Natural killer cell (primary cell): Measurements from ENCODE around the gene MCM6. TPM values are rescaled to one million over a fixed set of nuclear protein-coding genes. Genes with fewer than 3 reads are reported as not detected.
"Not testable (repeated sequence)": the region's sequence is repeated elsewhere in the genome, so short reads cannot be mapped to it uniquely, and the experiment has no call there.

Experiments
- ATAC-seq, 3 donors: fragments of 150-1000 bp in 2 of 3; fragments of 200-7000 bp in 1 of 3; cut with Tn5 transposase; 1 replicate in 1 of 3; 2 replicates in 2 of 3; pipeline ENCODE4 v1.10.0; 2021; ENCODE audit warnings: mild to moderate bottlenecking in 2 of 3, moderate library complexity in 2 of 3
- DNase-seq, 2 donors: peaks; one replicate each; pipeline versions ENCODE4 v3.0.0 to v3.0.0-alpha.2; 2013 to 2021; ENCODE audit warnings: mixed read lengths in 1 of 2
- H3K27ac ChIP-seq: one replicate; pipeline ENCODE4 v1.5.1; 2013; ENCODE audit warnings: mild to moderate bottlenecking, low read length
- H3K27me3 ChIP-seq: one replicate; pipeline ENCODE4 v1.6.1; 2013; ENCODE audit warnings: low read length; ENCODE audit not compliant: control insufficient read depth, insufficient read depth
- H3K36me3 ChIP-seq: one replicate; pipeline ENCODE4 v1.6.1; 2013; ENCODE audit warnings: low read length; ENCODE audit not compliant: control insufficient read depth, insufficient read depth
- H3K4me1 ChIP-seq: one replicate; pipeline ENCODE4 v1.6.1; 2013; ENCODE audit warnings: low read length; ENCODE audit not compliant: control insufficient read depth, insufficient read depth
- H3K4me3 ChIP-seq: one replicate; pipeline ENCODE4 v1.5.1; 2013; ENCODE audit warnings: low read length
- H3K9me3 ChIP-seq: one replicate; pipeline ENCODE4 v1.6.1; 2013; ENCODE audit warnings: low read length; ENCODE audit not compliant: control insufficient read depth, insufficient read depth
- H3K27ac Mint-ChIP-seq, 2 donors: one replicate each; pipeline ENCODE4 v1.8.0; 2022; ENCODE audit warnings: mild to moderate bottlenecking in 2 of 2, mixed read lengths in 2 of 2, moderate library complexity in 1 of 2
- H3K27me3 Mint-ChIP-seq, 2 donors: one replicate each; pipeline ENCODE4 v1.8.0; 2022; ENCODE audit warnings: low read depth in 2 of 2, mixed read lengths in 2 of 2
- H3K36me3 Mint-ChIP-seq: one replicate; pipeline ENCODE4 v1.8.0; 2022; ENCODE audit warnings: mixed read lengths
- H3K4me1 Mint-ChIP-seq, 2 donors: one replicate each; pipeline ENCODE4 v1.8.0; 2022; ENCODE audit warnings: mixed read lengths in 2 of 2
- H3K4me3 Mint-ChIP-seq: one replicate; pipeline ENCODE4 v1.8.0; 2022; ENCODE audit warnings: mild to moderate bottlenecking, moderate library complexity, mixed read lengths
- H3K9me3 Mint-ChIP-seq, 2 donors: one replicate each; pipeline ENCODE4 v1.8.0; 2022; ENCODE audit warnings: mixed read lengths in 2 of 2
- CTCF ChIP-seq: fragments of 200-600 bp; IDR thresholded peaks from one replicate; pipeline ENCODE4 v1.8.0; 2022; ENCODE audit warnings: antibody characterized with exemption
- WGBS: methylation state at CpG from one replicate; pipeline ENCODE4 v1.1.7; 2013; ENCODE audit warnings: missing lambda C conversion rate; ENCODE audit not compliant: insufficient coverage; 5-methylcytosine and 5-hydroxymethylcytosine counted together
- intact Hi-C: fragments of 100-400 bp; cut with micrococcal nuclease; formaldehyde crosslinking; loops from one replicate; pipeline ENCODE4 v1.14.2; 2022
- total RNA-seq, 4 donors: library from RNA; stranded (reverse); fragments of 120-200 nt in 1 of 4; gene quantifications; one replicate each; pipeline versions ENCODE4 v1.2.3 to v1.2.4, GENCODE V29; 2013 to 2022

MCM6 gene
- total RNA-seq, 3 donors from 2014 or later (not counting 1 experiment from before 2014, with no cell fraction given): 12.6 to 19.4 (median 15.9) TPM

- no peak overlapping the region for H3K4me3 Mint-ChIP-seq
- Histone ChIP-seq H3K27ac (no peak overlapping the region), H3K9me3 (peaks cover 14% of the 10 kb centered on the region), H3K4me1 (peaks cover 12% of the 10 kb centered on the region), H3K4me3 (no peak overlapping the region), H3K27me3 (no peaks in the 10 kb centered on the region), H3K36me3 (no peaks in the 10 kb centered on the region)
- peaks cover 0 to 2% of the 10 kb centered on the region in 2 donors for H3K9me3 Mint-ChIP-seq
- H3K27ac Mint-ChIP-seq: no peak overlapping the region
- intact Hi-C loops: loop anchor here (1.0 kb wide), 1 partner anchor 808 kb away; no protein-coding TSS in a partner anchor
- TF ChIP-seq CTCF: peak; percentile 85
- 56% methylated on average over 20 of the region's 22 CpGs for WGBS
- peak; percentile 72 to 89 for DNase-seq
- ATAC-seq: peak; percentile 88 to 90 (median 90)
- no peaks in the 10 kb centered on the region for H3K36me3 Mint-ChIP-seq
- H3K27me3 Mint-ChIP-seq: peaks cover 0 to 6% of the 10 kb centered on the region in 2 donors
- H3K4me1 Mint-ChIP-seq: peaks cover 5 to 14% of the 10 kb centered on the region in 2 donors
These were observed 78.6 kb downstream of the MCM6 start for GRCh38 chr2:135797497-135798274.

GRCh38 chr2:135796606-135797005 lies 79.6 kb downstream of the MCM6 start:
- Mint-ChIP-seq H3K27ac (no peak overlapping the region), H3K27me3 (peaks cover 0 to 6% of the 10 kb centered on the region in 2 donors), H3K4me3 (no peak overlapping the region), H3K36me3 (no peaks in the 10 kb centered on the region), H3K9me3 (no peaks in the 10 kb centered on the region), H3K4me1 (peaks cover 11 to 24% of the 10 kb centered on the region in 2 donors)
- Histone ChIP-seq H3K27ac (no peak overlapping the region), H3K9me3 (peaks cover 14% of the 10 kb centered on the region), H3K36me3 (no peaks in the 10 kb centered on the region), H3K27me3 (no peaks in the 10 kb centered on the region), H3K4me3 (no peak overlapping the region), H3K4me1 (peaks cover 20% of the 10 kb centered on the region)
- WGBS: 96% methylated on average over 8 of the region's 8 CpGs
- DNase-seq: no peak
- intact Hi-C loops: loop anchor here (1.0 kb wide), 1 partner anchor 807 kb away; no protein-coding TSS in a partner anchor
- no peak for ATAC-seq
- TF ChIP-seq CTCF: no peak

- ATAC-seq, DNase-seq, H3K36me3 Mint-ChIP-seq, H3K4me3 Mint-ChIP-seq, H3K9me3 ChIP-seq, H3K27ac Mint-ChIP-seq, H3K27me3 ChIP-seq, H3K27ac ChIP-seq, intact Hi-C loops, H3K36me3 ChIP-seq, H3K4me3 ChIP-seq, H3K9me3 Mint-ChIP-seq, H3K27me3 Mint-ChIP-seq: not testable (repeated sequence)
- H3K4me1 ChIP-seq: peaks cover 20% of the 10 kb centered on the region
- 78% methylated on average over 3 of the region's 4 CpGs for WGBS
- peaks cover 11 to 24% of the 10 kb centered on the region in 2 donors for H3K4me1 Mint-ChIP-seq
These were observed 80.6 kb downstream of the MCM6 start for GRCh38 chr2:135795641-135796040.

- ATAC-seq (peak; percentile 50 to 82 (median 74)), DNase-seq (peak in 1 of 2 donors; percentile 54)
- Mint-ChIP-seq H3K4me1 (peaks cover 10 to 22% of the 10 kb centered on the region in 2 donors), H3K9me3 (no peaks in the 10 kb centered on the region), H3K36me3 (no peaks in the 10 kb centered on the region), H3K27ac (peak overlapping the region; percentile 15 to 36), H3K4me3 (no peak overlapping the region), H3K27me3 (peaks cover 0 to 6% of the 10 kb centered on the region in 2 donors)
- Histone ChIP-seq H3K4me1 (peaks cover 18% of the 10 kb centered on the region), H3K27ac (no peak overlapping the region), H3K27me3 (no peaks in the 10 kb centered on the region), H3K9me3 (no peaks in the 10 kb centered on the region), H3K36me3 (no peaks in the 10 kb centered on the region), H3K4me3 (no peak overlapping the region)
- TF ChIP-seq CTCF: no peak
- 56% methylated on average over 7 of the region's 7 CpGs for WGBS
- intact Hi-C loops: no loop called here
These were observed 83.7 kb downstream of the MCM6 start for GRCh38 chr2:135792401-135793150.
